GM21381 (cell line): ENCODE data around the gene PTCH1.

Experiments used
- ATAC-seq: cut with Tn5 transposase; IDR thresholded peaks from one replicate; pipeline ENCODE4 v1.9.1; 2021; ENCODE audit warnings: mild to moderate bottlenecking, moderate library complexity; ENCODE audit not compliant: unreplicated experiment

The PTCH1 gene

DNA sequence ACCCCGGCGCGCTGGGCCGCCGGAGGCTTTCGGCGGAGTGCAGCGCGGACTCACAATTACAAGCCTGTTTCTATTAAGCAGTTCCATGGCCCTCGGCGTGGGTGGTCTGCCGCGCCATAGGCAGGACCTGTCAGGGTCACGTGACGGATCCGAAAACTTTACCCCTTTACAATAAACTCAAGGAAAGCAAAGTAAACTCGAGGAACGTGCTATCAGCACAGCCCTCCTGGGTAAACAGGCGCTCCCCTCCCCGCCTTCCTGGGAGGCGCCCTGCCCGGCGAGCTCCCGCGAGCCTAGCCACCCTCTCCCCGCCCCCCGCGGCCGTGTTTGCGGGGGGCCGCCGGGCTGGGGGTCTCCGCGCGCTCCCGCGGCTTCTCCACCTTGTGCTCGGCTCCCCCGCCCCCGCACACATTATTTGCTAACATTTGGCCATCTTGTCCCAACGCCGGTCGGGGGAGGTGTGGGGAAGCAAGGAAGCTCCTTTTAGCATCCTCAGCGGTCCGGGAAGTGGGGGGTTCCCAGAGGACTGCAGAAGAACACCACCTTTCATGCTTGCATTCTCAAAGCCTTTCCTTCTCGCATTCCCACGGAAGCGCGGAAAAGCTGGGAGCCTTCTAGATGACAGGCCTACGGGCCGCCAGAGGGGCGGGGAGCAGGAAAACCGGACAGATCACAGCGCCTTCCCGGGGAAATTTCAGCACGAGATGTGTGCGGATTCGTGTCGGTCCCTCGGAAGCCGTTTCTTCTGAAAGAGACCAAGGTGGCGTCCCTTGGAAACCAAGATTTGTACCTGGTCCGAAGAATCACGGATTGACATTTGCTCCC lies at the start of gene PTCH1:
Gene PTCH1, minus strand, starts transcription at position 238 of the 825 bp plus-strand sequence.
- ATAC-seq: no peak

DNA sequence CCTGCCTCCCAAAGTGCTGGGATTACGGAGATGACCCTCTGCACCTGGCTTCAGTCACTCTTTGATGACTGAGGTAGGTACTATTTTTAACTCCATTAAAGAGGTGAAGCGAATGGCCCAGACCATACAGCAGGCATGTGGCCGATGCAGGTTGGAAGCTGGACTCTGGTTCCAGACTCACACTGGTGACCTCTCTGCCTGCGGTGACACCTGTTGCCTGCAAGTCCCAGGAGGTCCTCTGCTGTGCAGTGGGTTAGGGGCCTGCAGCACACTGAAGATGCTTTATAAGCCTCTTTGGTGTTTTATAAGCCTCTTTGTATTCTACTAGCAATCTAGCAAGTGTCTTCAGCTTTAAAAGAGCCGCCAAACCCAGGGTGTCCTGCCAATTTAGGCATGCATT lies 49.2 kb upstream of the PTCH1 start:
- no peak for ATAC-seq

DNA sequence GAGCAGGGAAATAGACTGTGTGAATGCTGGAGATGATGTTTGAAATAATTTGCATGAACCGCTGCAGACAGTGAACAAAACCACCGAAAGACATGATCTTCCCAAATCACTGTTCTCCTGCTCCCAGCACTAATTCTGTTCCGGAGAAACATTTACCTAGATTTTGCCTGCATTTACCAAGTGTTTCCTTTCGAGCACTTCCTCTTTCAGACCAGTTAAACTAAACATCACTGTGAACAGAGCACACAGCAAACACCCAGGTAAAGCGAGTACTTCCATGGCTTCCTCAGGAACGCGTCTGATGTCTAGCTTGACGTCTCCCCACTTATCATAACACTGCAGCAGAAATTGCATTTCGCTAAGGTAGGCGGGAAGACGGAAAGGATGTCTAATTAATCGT lies 45.1 kb upstream of the PTCH1 start:
- ATAC-seq: no peak

DNA sequence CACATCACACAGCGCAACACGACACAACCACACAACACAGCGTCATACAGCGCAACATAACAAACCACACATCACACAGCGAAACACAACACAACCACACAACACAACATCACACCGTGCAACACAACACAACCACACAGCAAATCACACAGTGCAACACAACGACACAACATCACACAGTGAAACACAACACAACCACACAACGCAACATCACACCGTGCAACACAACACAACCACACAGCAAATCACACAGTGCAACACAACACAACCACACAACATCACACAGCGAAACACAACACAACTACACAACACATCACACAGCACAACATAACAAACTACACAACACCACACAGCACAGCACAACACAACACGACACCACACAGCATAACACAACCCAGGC lies 40.4 kb upstream of the PTCH1 start:
- ATAC-seq: no peak

DNA sequence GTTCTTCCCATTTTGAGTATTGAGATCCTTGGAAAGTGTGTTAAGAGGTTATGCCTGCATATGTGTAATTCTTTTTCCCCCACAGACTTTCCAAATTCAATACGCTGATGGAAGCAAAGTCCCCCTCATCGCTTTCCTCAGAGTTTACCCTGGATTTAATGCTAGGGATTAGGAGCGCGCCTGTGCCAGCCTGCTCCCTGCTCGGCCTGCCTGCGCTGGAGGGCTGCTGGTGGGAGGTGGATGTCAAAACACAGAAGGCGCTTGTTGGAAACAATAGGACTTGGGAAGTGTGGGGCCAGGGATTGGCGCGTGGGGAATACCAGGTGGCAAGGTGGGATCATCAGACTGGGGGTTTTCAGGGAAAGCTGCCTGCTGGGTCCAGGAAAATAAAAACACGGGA lies 39.8 kb upstream of the PTCH1 start:
- no peak for ATAC-seq

DNA sequence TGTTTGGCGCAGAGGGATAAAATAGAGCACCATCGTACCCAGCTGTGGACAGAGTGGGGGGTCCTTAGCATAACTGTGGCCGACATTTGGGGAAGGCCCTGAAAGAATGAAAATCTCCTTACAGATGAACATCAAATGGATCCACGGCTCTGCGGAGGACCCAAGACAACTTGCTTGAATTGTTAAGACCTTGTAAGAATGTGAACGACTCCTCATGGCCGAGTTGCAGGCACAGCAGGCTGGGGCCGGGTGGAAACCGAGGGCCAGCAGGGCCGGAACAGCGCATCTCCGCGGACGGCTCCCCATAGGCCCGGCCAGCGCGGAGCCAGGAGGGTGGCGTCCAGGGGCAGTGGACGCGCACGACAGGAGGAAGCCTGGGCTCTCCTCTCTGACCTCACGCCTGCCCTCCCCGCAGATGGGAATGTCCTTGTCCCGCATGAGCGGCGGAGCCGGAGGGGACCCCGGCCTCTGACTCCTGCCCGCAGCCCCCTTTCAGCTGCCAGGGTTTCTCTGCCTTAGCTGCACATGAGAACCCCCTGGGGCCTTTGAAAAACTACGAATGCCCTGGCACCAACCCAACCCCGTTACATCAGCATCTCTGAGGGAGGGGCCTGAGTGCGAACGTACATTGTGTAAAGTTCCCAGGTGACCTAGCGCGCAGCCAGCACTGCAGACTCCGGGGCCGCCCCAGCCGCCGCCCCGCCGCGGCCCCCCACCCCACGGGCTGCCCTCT lies 36.2 kb upstream of the PTCH1 start:
- no peak for ATAC-seq

DNA sequence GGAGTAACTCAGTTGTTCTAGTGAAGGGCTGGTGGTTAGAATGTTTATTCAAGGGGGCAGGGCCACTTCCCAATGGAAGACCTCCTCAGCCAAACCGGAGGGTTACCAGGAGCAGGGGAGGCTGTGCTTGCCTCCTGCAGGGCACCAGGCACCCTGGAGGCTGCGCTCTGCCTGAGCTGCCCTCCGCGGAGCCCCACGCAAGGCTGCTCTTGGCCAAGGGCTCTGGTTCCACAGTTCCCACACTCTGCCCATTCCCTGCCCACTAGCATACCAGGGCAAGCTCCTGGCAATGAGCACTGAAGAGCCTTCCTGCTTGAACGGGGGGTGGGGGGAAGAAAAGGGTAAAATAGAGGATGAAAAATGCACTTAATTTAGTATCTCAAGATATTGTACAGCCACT lies 35.5 kb upstream of the PTCH1 start:
- ATAC-seq: no peak

DNA sequence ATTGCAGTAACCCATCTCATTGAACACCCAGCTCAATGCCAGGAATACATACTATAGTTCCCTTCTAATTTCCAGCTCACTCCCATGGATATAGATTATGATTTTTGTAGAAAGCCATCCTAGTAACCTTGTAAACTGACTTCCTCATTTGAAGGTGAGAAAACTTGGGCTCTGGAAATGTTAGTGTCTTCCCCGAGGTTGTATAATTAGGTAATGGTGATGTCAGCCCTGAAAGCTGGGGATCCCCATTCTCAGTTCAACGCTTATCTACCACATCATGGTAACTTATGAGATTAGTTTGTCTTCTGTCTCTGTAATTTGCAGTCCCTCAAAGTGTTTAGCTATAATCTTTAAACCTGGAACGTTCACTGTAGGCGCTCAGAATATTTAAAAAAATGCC lies 34.6 kb upstream of the PTCH1 start:
- ATAC-seq: no peak

DNA sequence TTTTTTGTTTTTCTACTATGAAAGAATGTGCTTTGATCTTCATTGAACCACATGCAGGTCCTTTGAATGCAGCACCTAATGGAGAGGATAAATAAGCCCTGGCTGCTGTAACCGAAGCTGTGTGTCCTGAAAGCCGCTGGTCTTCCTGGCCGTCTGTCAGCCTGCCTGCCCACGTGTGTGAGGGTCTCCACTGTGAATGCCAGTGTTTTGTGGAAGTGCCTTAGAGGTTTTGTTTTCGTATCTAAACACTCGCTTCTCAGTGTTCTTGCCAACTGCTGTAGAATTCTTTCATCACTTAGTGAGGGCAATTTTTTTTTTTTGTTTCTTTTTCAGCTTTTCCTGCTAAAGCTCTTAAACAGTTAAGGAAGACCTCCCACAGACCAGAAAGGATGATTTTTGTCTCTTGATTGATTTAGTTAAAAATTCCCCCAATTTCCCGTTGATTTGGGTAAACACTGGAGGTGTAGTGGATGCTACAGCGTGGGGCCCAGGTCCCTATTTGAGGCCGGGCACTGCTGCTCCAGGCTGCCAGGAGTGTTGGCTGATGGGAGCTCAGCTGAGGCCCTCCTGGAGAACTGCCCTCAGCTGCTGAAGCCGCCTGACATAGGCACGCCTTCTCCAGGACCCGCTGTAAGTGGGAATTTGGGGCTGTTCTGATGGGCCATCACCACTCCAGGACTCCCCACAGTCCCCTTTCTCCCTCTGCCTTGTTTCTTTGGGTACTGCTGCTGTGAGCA lies 29.2 kb upstream of the PTCH1 start:
- no peak for ATAC-seq

DNA sequence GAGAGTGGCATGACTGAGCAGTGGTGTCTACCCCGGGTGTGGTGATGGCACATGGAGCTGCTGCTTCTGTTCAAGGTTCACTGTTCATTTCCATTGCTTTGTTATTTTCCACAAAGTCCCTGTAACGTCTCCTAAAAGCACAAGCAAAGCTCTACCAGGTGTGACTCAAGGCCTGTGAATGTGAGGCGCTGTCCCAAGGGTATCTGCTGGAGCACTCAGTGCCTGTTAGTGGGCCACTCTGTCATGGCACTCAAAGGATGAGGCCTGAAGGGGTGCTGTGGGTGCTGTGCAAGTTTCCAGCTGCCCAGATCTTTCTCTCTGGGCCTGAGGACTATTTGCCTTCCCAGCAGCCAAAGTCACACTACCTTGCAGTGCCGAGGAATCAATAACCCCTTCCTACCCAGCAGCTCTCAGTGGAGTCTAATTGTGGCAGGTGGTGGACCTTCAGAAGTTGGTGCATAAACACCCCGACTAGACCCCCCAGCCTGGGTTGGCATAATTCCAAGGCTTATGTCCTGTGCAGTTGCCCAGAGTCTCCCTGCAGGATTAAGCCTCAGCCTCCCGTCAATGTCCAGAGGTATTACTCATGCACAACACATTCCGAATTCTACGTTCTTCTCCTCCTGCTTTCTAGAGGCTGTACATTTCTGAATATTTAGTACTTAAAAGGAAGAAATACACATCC lies 17.4 kb upstream of the PTCH1 start:
- no peak for ATAC-seq

DNA sequence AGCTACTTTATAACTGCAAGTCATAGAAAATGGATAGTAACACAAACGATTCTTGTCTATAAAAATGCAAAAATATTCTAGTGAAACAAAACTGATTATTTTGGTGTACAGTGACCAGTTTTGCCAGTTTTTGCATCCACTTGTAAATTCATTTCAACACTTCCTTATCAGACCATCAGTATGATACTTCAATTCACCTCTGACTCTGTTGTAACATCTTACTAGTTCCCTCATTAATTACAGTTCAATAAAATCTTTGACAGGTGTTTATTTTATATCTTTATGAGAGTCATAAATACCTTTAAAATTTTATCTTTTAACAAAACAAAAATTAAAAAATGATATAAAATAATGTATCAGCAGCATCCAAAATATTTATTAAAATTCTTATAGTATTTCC lies 13.1 kb upstream of the PTCH1 start:
- no peak for ATAC-seq

DNA sequence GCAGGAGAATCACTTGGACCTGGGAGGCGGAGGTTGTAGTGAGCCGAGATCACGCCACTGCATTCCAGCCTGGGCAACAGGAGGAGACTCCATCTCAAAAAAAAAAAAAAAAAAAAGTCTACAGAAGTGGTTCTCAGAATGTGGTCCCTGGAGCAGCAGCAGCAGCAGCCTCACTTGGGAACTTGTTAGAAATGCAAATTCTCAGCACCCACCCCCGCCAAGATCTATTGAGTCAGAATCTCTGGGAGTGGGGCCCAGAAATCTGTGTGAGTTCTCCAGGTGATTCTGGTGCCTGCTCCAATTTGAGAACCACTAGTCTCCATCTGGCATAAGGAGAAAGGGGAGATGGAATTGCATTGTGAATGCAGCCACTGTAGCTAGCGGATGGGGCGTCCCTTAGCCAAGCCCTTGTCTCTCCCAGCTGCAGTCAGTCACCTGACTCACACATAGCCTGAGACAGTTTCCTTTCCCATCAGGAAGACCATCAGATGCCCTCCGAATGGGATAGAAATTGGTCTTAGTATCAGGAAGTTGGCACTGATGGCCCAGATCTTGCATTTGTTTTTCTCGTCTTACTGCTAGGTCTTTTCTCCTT lies 12.2 kb upstream of the PTCH1 start:
- ATAC-seq: no peak

DNA sequence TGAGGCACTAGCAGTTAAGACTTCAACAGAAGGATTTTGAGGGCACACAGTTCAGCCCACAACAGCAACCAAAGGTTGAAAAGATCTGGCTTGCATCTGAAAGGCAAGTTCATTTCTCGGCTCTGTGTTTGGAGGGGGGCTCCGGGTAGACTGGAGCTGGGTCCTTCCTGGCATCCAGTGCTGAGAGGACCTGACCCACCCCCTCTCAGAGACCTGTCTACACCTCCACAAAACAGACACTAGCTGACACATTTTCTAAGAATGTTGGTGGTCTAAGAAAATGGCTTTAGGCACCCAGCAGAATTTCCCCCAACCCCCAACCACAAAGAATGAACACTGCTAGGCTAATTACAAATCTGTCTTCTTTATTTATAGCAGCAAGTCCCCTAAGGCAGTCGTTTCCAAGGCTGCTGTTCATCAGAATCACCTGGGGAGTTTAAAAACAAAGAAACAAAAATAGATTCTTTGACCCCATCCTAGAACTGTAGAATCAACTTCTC lies 6.2 kb upstream of the PTCH1 start:
- ATAC-seq: no peak

DNA sequence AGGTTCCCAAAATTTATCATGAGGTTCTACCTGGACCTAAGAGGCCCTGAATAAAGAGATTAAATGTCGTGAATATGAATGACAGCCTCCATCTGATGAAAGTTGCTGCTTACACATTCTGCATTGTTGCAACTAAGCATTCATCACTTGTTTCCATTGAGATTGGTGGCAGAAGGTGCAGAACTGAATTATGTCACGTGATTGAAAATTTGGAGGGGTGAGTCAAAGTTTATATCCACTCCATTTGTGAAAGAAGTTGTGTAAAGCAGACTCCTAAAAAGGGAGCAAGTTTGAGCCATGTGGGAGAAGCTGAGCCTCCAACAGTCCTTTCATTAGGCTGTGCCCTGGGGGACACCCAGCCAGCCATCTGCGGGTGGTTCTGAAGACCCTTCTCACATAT lies 4.9 kb upstream of the PTCH1 start:
- ATAC-seq: no peak

DNA sequence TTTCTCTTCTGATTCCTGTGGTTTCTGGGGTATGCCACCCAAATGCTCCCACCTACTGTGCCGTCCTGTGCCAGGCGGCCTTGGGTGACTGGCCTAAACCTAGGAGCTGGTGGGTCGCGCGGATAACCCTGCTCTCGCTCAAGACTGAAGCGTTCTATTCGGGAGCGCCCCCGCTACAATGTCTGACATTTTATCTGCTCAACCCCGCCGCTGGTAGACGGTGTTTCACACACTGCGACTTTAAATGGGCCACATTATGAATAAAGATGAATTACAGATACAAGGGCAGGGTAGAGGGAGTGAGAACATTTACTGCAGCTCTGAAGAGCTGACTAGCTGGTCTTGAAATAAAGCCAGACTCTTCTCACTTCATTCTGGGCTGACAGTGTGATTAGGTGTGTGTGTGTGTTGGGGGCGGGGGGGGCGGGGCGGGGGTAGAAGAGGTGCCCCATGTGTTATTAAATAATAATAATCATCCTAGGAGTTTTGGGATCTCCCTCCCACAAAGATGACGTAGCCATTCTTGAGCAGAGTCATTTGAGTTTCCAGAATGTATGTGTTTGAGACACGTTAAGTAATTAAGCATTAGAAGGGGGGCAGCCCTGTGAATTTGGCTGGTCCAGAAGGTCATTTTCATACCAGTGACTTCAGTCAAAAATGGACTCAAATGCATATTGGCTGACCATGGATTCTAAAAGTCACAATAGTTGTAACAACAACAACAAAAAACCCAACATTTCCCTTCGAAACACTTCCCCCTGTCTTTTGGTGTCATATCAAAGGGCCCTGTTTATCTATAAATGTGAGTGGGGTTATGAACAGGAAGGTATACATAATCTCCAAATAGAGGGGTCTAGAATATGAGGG lies 1.0 kb upstream of the PTCH1 start:
- ATAC-seq: no peak

DNA sequence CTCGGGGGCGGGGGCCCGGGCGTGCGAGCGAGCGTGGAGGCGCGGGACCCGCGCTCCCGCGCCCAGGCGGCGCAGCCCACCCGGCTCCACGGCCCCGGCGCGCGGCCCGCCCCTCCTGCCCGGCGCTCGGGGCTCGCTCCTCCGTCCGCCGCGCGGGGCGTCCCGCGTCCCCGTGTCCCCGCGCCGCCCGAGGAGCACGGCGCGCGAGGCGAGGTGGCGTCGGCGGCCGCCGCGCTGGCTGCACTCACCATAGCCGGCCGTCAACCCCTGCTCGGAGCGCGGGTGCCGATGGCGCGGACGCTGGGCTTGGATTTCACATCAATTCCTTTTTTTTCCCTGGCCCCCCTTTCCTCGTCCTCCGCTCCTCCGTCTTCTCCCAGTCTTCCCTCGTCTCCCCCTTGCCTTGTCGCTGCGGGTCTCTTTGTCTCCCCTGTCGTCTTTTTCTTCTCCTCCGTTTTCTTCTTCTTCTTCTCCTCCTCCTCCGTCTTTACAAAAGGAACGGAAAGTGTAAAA lies 494 bp downstream of the PTCH1 start:
- no peak for ATAC-seq

DNA sequence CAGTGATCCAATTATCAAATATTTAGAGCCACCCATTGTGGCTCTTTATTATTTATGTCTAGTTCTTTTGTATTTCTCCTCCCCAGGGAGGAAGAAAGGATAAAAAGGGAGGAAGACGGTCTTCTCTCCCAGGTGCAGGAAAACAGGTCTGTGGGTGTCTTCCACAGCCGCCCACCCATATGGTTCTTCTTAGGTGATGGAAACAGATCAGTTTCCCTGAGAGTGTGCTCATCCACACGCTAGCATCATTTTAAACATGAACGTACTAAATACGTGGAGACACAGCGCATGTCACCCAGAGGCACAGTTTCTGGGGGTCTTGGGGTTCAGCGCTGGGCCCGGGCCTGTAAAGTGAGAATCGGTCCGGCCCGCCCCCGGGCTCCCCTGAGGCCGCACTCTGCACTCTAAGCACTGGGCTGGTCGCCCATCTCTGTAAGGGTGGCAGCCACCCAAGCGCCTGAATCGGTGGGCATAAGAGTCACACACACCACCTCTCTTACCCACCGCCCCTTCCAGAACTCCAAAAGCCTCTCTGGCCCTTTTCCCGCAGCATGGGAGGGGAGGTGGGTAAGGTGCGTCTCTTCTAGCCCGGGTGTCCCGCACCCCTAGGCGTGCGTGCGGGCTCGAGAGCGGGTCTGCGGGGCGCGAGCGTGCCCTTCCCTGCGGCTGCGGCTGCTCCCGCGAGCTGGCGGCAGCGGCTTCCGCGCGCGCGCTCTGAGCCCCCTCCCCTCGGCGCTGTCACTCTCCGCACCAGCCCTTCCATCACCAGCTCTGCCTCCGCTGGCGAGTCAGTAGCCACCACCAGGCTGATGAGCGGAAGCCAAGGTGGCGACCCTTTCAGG lies 1.3 kb downstream of the PTCH1 start:
- no peak for ATAC-seq

DNA sequence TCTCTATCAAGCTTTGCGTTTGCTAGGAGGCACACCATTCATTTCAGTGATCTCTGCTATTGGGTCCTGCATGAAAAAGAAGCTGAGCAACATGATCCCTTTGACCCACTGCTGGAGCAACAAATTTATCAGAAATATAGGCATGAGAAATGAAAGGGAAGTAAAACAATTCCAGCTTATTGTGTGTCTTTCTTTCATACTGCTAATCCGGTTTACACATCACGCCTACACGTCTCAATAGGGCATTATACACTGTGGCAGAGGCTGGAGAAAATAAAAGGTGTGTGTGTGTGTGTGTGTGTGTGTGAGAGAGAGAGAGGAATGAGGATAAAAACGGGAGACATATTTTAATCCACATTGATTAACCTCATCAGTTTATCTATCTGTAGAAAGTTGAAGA lies 2.4 kb downstream of the PTCH1 start:
- ATAC-seq: no peak

DNA sequence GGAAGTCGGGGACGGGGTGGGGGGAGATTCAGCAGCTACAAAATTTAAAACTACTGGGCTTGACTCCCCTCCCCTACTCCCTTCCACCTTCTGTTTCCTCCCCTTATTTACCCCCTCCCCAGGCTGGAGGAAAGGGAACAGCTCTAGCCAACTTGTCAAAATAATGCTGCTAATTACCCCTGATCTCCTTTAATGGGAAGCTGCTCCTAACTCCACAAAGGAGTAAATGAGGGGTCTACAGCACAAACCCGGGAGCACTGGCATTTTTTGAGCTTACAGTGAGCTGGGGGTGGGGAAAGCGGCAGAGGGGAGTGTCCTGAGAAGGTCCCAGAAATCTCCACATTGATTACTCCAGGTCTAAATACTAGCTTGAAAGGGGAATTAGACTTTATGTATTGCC lies 3.1 kb downstream of the PTCH1 start:
- no peak for ATAC-seq
